Common myeloid progenitor, CD34-positive (primary cell): ENCODE measurements around the gene SHMT1. TPM values are rescaled to one million over a fixed set of nuclear protein-coding genes. Genes with fewer than 3 reads are reported as not detected.
"Not testable (repeated sequence)": the region's sequence is repeated elsewhere in the genome, so short reads cannot be mapped to it uniquely, and the experiment has no call there.

Experiments used
- CTCF ChIA-PET: fragments of 350-600 bp; sonication (Branson Sonifier 250); formaldehyde crosslinking; loops from one replicate; lab custom pipeline; 2021; ENCODE audit warnings: antibody characterized with exemption; lab: Charles Lee
- POLR2A ChIA-PET: fragments of 350-600 bp; sonication (Branson Sonifier 250); formaldehyde crosslinking; loops from one replicate; lab custom pipeline; 2021; ENCODE audit warnings: antibody characterized with exemption; lab: Charles Lee
- DNase-seq, 3 donors: peaks; one replicate each; pipeline versions ENCODE4 v3.0.0 to v3.0.0-alpha.2; 2013
- H3K27ac ChIP-seq, 2 experiments: 1 replicate in 1 of 2; 2 replicates in 1 of 2; pipeline ENCODE4 v1.7.0; 2013; ENCODE audit warnings: inconsistent platforms in 2 of 2, low read length in 2 of 2, mild to moderate bottlenecking in 2 of 2, low read depth in 1 of 2, moderate library complexity in 1 of 2; ENCODE audit not compliant: severe bottlenecking in 2 of 2, insufficient read depth in 1 of 2, poor library complexity in 1 of 2
- H3K27me3 ChIP-seq, 5 experiments: replicated peaks in 2 of 5; 1 replicate in 3 of 5; 2 replicates in 2 of 5; pipeline versions ENCODE4 v1.6.1 to v1.7.0; 2013; ENCODE audit warnings: low read length in 4 of 5, mild to moderate bottlenecking in 2 of 5, moderate library complexity in 2 of 5, inconsistent platforms in 1 of 5; ENCODE audit not compliant: insufficient read depth in 5 of 5, control insufficient read depth in 4 of 5
- H3K36me3 ChIP-seq, 4 experiments: 1 replicate in 2 of 4; 2 replicates in 2 of 4; pipeline versions ENCODE4 v1.6.1 to v1.7.0; 2013; ENCODE audit warnings: low read length in 3 of 4, control low read depth in 1 of 4, mild to moderate bottlenecking in 1 of 4; ENCODE audit not compliant: control insufficient read depth in 4 of 4, insufficient read depth in 4 of 4
- H3K4me1 ChIP-seq, 4 experiments: 1 replicate in 3 of 4; 2 replicates in 1 of 4; pipeline versions ENCODE4 v1.6.1 to v1.7.1; 2013; ENCODE audit warnings: low read length in 3 of 4, mild to moderate bottlenecking in 3 of 4, control low read depth in 1 of 4, inconsistent platforms in 1 of 4, moderate library complexity in 1 of 4; ENCODE audit not compliant: control insufficient read depth in 4 of 4, insufficient read depth in 4 of 4; ENCODE audit errors: control extremely low read depth in 1 of 4
- H3K4me3 ChIP-seq, 7 experiments: 1 replicate in 4 of 7; 2 replicates in 3 of 7; pipeline versions ENCODE4 v1.5.1 to v1.7.0; 2013; ENCODE audit warnings: mild to moderate bottlenecking in 7 of 7, low read length in 6 of 7, moderate library complexity in 6 of 7, inconsistent platforms in 2 of 7, low read depth in 2 of 7, control low read depth in 1 of 7; ENCODE audit not compliant: insufficient read depth in 4 of 7, control insufficient read depth in 1 of 7; ENCODE audit errors: extremely low read depth in 1 of 7
- H3K9me3 ChIP-seq, 5 experiments: 1 replicate in 4 of 5; 2 replicates in 1 of 5; pipeline versions ENCODE4 v1.6.1 to v1.7.1; 2013; ENCODE audit warnings: low read length in 4 of 5, mild to moderate bottlenecking in 2 of 5, inconsistent platforms in 1 of 5, low read depth in 1 of 5, moderate library complexity in 1 of 5; ENCODE audit not compliant: control insufficient read depth in 4 of 5, insufficient read depth in 2 of 5; ENCODE audit errors: control extremely low read depth in 1 of 5
- WGBS: methylation state at CpG from one replicate; pipeline ENCODE4 v1.1.5; 2013; ENCODE audit not compliant: insufficient coverage; 5-methylcytosine and 5-hydroxymethylcytosine counted together
- polyA plus RNA-seq: library from polyadenylated mRNA; unstranded; fragments of 120-200 nt; gene quantifications from one replicate; pipeline ENCODE4 v1.2.1, GENCODE V29; 2013

The SHMT1 gene
- 9.2 TPM for polyA plus RNA-seq

DNA sequence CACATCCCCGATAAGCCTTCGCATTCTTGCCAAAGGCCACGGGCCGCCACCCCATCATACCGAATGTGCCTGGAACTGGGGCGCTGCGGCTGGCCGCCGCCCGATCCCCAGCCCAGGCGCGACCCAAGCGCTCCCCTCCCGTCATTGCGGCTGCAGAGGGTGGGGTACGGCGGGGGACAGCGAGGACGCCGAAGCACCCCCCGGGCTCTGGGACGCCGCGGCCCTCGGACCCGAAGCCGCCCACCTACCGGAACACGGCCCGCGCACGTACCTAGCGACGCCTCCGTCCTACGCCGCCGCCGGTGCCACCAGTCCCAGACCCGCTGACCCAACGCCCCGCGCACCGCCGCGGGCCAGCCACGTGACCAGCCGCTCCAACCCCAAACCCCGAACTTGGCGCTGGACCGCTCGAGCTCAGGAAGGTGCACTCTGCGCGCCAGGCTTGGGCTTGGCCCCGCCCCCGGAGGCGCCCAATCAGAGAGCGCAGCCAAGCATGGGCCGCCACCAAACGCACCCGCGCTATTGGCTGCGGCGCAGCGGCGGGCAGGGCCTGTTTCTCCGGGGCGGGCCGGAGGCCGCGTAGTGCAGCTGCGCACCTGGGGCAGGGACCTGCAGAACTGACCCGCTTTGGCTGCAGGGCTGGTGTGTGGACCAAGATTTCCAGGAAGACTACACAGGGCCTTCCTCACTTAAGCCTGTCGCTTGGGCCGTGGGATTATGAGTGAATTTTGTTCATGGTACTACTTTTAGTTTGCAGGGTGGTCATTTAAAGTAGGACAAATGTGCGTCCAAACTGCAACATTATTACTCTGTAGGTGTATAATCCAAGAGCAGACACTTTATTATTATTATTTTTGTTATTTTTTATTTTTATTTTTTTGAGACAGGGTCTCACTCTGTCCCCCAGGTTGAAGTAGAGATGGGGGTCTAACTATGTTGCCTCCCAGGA, at the start of gene SHMT1:
Gene SHMT1, minus strand, starts transcription at position 450 of the 949 bp plus-strand sequence. CDS start 7,569 bp downstream, outside the sequence.
- POLR2A ChIA-PET = no interaction called here
- peak within 1 kb of the TSS; percentile 60 to 93 (median 85) for H3K4me3 ChIP-seq
- WGBS = 0% methylated on average over 48 of the region's 76 CpGs
- no peaks in the 10 kb centered on the region for H3K27me3 ChIP-seq
- DNase-seq = peak; percentile 87 to 89 (median 88)
- peaks cover 0 to 5% (median 2%) of the 10 kb centered on the region in 4 experiments for H3K36me3 ChIP-seq
- H3K27ac ChIP-seq = peak within 1 kb of the TSS in 1 of 2 experiments; percentile 51
- H3K9me3 ChIP-seq = no peaks in the 10 kb centered on the region
- peaks cover 0 to 13% (median 11%) of the 10 kb centered on the region in 4 experiments for H3K4me1 ChIP-seq
- CTCF ChIA-PET = no interaction called here

DNA sequence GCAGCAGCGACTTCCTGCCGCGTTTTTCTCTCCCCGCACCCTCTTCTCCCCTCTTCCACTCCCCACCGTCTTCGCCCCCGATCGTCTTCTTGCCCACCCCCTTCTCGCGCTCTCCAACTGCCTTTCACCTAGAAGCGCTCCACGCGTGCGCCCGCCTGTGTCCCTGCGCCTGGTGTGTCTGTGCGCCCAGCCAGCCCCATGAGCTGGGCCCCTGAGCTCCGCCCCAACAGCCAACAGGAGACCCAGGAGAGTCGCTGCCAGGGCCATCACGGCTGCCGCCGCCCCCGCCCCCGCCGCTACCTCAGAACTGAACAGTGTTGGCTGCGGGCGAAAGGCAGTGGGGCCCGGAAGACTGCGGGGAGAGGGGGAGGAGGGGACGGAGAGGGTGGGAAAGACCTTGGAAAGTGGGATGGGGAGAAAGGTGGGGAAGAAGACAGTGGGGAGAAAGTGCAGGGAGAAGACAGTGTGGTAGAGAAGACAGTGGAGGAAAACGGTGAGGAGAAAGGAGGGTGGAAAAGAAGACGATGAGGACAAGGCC, 48.7 kb upstream of the SHMT1 start:
- H3K4me1 ChIP-seq, H3K36me3 ChIP-seq, POLR2A ChIA-PET, H3K9me3 ChIP-seq, DNase-seq, H3K27me3 ChIP-seq, CTCF ChIA-PET, H3K27ac ChIP-seq: not testable (repeated sequence)
- H3K4me3 ChIP-seq = peak overlapping the region in 2 of 7 experiments; percentile 73 to 77
- no CpG with 5 or more reads among the region's 32 CpGs for WGBS

DNA sequence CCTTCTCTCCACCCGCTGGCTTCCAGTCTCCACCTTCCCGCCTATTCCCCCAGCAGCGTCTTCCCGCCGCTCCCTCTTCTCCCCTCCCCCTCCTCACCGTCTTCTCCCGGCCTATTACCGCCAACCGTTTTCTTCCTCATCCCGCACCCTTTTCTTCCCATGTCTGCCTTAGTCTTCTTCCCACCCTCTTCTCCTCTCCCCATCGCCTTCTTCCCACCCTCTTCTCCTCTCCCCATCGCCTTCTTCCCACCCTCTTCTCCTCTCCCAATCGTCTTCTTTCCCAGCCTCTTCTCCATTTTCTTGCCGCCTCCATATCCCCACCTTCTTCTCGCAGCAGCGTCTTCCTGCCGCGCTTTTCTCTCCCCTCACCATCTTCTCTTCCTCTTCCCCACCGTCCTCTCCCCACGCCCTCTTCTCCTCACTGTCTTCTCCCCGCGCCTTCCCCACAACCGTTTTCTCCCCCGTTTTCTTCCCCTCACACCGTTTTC, 48.1 kb upstream of the SHMT1 start:
- H3K27ac ChIP-seq = peak overlapping the region in 1 of 2 experiments; percentile 58
- H3K36me3 ChIP-seq, H3K9me3 ChIP-seq, H3K27me3 ChIP-seq, H3K4me1 ChIP-seq, POLR2A ChIA-PET, CTCF ChIA-PET: not testable (repeated sequence)
- WGBS = 0% methylated on average over 15 of the region's 25 CpGs
- peak overlapping the region; percentile 63 to 82 (median 73) for H3K4me3 ChIP-seq
- DNase-seq = peak in 1 of 3 donors; percentile 31

DNA sequence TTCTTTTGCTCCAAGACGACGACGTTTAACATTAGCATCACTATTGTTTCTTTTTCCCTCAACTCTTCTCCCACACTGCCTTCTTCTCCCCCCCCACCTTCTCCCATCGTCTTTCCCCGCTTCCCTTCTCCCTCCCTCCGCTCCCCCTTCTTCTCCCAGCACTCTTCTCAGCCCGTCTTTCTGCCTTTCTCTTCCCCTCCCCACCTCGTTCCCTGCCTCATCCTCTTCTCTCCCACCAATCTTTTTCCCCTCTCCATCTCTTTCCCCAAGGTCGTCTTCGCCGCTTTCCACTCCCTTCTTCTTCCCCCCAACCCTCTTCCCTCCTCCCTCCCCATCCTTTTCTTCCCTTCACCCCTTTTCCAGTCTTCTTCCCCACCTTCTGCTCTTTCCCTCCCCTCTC, 47.4 kb upstream of the SHMT1 start:
- H3K27me3 ChIP-seq, H3K36me3 ChIP-seq, H3K9me3 ChIP-seq, H3K27ac ChIP-seq, POLR2A ChIA-PET, CTCF ChIA-PET, DNase-seq, H3K4me1 ChIP-seq: not testable (repeated sequence)
- H3K4me3 ChIP-seq = peak overlapping the region in 4 of 7 experiments; percentile 19 to 69 (median 39)
- WGBS = 57% methylated on average over 9 of the region's 11 CpGs

DNA sequence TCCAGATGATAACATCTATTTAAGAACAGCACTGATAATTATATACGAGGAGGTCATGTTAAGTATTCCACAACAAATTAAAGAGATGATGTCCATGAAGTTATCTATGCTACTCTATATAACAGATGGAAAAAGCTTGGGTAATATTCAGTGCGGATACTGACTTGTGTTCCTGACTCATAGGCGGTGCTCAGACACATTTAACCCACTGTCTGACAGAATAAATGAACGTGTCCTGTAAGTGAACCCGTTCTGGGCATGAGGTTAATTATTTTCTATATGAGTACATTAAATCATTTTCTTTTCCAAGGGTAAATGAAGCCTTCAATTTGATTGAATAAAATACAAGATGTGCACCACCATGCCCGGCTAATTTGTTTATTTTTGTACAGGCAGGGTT, 46.0 kb upstream of the SHMT1 start:
- H3K9me3 ChIP-seq, H3K27ac ChIP-seq, H3K4me3 ChIP-seq, H3K27me3 ChIP-seq, CTCF ChIA-PET, H3K4me1 ChIP-seq, POLR2A ChIA-PET, H3K36me3 ChIP-seq, DNase-seq: not testable (repeated sequence)
- 100% methylated on average over 1 of the region's 6 CpGs for WGBS

DNA sequence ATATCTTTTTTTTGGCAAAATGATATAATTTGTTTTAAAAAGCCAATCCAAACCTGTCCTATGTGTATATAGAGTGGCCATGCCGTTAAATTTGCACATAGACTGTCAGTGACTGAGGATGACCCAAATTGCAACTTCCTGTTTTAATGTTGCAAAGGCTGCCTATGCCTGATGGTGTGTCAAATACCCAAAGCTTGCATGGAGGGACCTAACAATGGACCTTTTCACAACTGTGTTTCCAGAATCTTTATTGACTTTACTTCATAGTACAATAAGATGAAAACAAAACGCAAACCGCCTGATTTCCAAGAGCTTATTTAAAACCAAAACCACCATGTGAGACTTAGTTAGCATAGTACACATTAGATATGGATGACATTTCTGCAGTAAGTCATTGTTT, 45.6 kb upstream of the SHMT1 start:
- H3K4me3 ChIP-seq, H3K36me3 ChIP-seq, H3K27me3 ChIP-seq, H3K9me3 ChIP-seq, CTCF ChIA-PET, POLR2A ChIA-PET, H3K27ac ChIP-seq, H3K4me1 ChIP-seq: not testable (repeated sequence)
- DNase-seq = peak in 2 of 3 donors; percentile 25 to 40
- whole genome bisulfite sequencing = no CpG with 5 or more reads among the region's 3 CpGs

DNA sequence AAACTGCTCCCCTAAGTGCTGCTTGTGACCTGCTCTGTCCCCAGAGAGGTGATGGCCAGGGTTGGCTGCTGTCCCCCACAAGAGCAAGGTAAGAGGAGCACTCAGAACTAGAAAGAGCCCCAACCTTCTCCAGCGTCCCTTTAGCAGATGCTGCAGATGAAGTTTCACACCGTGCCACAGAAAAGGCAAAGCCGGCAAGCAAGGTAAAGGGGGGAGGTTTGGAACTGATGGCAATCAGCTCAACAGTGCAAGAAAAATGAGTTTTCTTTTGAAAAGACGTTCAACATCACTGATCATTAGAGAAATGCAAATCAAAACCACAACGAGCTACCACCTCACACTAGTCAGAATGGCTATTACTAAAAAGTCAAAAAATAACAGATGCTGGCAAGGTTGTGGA, 40.3 kb upstream of the SHMT1 start:
- H3K9me3 ChIP-seq, H3K4me3 ChIP-seq, POLR2A ChIA-PET, H3K4me1 ChIP-seq, CTCF ChIA-PET, H3K36me3 ChIP-seq, H3K27ac ChIP-seq, DNase-seq, H3K27me3 ChIP-seq: not testable (repeated sequence)
- no CpG with 5 or more reads among the region's 5 CpGs for WGBS
